Cerebellar cortex (tissue), 1 donor: ENCODE data around the gene STXBP6.

ENCODE experiments used
- DNase-seq: peaks from one replicate; pipeline ENCODE4 v3.0.0-alpha.2; 2015; ENCODE audit warnings: low spot score

The STXBP6 gene

DNA sequence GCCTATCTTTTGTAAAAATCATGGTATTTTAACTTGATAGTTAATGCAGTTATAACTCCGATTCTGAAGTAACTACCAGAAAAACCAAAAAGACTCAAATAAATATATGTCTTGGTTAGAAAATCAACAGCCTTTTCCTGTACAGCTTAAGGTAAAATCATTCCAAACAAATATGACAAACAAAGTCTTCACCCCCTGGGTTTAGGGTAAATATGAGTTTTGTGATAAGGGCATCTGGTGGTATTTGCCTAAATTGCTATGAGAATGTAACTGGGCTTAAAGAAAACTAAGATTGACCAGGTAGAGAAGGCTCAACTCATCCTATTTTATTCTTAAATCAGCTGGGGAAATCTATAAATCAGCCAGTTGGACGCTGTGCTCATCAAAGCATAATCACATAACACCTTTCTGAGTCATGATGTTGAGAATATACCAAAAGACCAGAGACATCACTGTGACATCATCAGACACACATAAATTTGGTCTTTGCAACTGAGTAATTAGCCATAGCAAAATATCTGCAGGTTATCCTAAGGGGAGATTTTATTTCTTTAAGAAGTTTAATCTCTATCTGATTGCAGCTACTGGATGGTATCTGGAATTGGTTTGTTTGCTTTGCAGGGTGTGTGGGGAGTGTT is 133.9 kb downstream of the STXBP6 start:
- no peak for DNase-seq

DNA sequence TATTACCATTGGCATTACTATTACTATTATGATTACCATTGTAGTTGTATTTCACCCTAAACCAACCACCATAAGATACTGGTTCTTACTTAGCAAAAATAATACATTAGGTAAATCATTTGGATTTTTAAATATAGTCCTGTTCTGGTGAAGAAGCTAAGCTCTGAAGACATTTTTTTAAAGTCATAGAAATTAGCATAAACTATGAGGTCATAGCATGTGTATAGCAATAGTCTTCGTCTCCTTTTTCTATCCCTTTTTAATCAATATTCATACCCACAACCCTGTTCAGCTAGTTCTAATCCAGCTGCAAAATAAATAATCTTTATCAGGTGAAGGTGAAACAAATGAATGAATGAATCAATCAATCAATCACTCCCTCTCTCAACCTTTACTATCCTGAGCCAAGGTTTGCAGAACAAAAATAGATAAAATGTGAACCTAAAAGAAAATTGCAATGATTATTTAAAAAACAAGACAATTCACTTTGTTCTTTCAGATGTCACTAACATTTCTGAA is 134.5 kb downstream of the STXBP6 start:
- DNase-seq = no peak

DNA sequence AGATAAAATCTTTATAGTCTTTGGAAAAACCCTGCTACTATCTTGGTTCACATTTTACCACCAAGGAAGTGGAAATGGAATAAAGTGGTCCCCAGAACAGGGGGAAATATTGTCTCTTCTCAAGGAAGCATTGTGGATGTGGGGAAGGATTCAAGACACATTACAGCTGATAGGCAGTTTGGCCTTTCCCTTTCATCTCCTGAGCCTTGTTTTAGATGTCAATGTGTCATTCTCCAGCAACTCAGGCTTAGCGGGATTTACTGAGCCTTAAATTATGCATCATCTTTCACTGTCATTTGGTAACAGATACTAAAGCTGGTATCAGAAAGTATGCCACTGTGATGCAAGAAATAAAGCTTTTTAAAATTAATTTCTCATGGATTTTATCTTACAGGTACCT is 136.2 kb downstream of the STXBP6 start:
- no peak for DNase-seq

DNA sequence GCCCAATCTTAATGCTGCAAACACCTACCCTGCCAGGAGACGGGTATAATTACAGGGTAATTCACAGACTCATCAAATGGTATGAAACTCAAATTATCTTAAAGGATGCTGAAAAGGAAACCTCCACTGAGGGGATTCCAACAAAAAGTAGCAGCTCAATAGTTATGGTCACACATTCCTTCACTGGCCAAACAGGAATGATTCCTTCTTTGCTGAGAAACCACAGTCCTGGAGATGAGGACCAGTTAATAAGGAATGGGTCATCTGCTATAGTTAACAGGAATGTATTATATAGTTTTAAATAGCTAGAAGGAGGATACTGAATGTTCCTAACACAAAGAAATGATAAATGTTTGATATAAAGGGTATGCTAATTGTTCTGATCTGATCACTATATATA is 136.9 kb downstream of the STXBP6 start:
- DNase-seq = no peak

DNA sequence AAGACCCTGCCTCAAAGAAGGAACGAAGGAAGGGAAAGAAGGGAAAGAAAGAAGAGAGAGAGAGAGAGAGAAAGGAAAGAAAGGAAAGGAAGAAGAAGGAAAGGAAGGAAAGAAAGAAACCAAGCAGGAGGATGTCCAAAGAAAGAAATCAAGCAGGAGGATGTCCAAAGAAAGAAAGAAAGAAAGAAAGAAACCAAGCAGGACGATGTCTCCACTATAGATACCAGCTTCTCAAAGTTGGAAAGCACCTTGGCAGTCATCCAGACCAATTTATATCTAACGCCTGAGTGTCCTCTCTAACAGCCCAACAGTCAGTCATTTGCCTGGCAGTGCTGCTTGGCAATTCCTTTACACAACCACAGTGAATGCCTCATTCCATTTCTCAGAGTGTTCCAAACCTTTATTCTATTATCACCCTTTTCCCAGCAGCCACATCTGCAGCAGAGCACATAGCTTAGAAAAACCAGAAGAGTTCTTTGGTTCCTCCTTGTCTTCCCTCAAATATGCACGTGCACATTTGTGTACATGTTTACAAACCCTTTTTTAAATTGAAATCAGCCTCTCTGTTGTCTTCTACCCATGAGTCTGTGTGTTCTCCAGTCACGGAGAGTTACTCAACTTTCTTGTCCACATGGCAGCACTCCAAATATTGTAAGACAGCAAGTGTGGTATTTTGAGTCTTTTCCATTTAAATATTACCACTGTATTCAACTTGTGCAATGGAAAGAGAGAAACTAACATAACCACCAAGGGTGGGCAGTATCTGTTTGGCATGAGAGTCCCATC is 138.4 kb downstream of the STXBP6 start:
- no peak for DNase-seq

DNA sequence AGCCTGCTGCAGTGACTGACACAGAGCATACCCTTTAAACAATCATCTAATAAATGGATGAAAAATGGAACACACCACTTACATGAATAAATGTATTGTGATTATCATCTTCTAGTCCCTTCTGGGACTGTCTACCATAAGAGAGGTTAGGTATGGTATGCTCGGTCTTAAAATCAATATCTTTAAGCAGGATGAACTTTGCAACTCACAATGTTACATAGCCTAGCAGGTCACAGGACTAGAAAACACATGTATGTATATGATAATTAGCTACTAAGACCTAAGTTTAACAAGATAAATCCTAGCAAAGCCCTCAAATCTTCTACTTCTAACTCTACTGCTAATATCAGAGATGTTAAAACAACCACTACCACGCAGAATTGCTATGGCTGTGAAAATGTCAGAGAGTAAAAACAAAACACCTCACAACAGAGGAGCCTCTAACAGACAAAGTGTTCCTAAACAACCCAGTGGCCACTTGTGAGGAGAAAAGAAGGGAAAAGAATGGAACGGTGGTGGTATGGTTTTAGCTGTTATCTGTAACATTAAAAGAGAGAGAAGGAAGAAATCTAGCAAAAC is 139.4 kb downstream of the STXBP6 start:
- DNase-seq = no peak

DNA sequence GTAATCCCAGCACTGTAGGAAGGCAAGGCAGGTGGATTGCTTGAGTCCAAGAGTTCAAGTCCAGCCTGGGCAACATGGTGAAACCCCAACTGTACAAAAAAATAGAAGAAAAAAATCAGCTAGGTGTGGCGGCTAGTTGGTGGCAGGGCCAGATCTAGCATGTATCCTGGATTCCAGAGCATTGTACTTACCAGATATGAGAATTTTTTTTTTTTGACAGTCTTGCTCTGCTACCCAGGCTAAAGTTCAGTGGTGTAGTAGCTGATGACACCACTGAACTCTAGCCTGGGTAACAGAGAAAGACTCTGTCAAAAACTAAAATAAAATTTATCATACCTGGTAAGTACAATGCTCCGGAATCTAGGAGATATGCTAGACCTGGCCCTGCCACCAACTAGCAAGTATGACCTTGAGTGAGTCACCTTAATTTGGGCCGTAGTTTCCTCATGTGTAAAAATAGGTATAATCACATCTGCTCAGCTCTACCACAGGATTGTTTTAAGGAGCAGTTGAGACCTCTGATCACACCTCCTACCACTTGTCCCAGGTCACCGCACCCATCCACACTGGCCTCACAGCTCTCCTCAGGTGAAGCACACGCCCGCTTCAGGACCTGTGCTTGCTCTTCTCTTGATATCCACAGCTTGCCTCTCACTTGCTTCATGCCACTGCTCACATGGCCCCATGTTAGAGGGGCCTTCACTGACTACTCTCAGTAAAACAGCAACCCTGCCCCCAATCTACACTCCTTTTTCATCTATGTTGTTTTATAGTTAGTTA is 140.2 kb downstream of the STXBP6 start:
- DNase-seq = no peak

DNA sequence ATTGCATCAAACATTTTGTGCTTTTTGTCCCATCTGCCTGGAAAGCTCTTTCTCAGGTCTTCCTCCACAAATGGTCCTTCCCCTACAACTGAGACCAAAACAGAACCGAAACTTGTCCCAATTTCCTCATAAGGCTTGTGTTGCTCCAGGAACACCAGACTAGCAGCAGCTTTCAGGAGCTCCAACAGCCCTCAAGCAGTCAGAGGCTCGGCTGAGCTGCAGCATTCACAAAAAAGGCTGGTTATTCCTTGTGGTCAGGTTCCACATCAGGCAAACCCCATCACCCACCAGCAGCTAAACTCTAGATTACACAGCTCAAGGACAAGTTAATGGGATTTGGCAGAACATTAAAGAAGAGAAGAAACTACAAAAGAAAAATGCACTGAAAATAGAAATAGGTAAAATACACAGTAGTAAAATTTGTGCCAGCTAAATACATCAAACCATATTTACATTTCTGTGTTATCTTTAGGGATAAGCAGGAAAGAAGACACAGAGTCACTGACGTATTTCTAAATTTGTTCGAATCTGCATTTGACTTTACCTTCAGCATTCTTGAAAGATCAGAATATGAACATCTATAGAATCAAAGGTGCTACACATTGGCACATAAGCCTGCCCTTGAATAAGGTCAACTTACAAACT is 141.2 kb downstream of the STXBP6 start:
- DNase-seq = no peak

DNA sequence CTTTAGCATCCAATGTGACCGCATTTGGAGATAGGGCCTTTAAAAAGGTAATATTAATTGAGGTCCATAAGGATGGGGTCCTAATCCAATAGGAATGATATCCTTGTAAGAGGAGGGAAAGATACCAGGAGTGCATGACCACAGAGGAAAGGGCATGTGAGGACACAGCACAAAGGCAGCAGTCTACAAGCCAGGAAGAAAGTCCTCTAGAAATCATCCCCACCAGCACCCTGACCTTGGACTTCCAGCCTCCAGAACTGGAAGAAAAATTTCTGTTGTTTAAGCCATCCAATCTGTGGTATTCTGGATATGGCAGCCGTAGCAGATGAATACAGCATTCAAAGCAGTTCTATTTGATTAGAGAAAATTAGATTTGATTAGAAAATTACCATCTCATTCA is 145.4 kb downstream of the STXBP6 start:
- no peak for DNase-seq

DNA sequence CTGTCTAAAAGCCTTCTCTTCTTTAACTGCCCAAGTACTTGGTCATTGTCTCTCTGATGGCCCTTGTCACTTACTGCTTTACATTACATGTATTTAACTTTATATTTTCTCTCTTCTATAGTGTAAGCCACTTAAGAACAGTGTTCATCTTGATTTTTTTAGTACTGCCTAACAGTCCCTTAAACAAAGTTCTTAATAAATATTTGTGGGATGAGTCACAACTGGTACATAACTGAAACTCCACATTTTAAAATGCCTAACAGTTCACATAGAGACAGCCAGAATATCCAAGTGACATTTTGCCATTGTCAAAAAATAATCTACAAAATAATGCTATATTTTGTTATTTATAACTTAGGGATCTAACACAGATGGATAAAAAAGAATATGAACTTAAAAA is 146.6 kb downstream of the STXBP6 start:
- no peak for DNase-seq

DNA sequence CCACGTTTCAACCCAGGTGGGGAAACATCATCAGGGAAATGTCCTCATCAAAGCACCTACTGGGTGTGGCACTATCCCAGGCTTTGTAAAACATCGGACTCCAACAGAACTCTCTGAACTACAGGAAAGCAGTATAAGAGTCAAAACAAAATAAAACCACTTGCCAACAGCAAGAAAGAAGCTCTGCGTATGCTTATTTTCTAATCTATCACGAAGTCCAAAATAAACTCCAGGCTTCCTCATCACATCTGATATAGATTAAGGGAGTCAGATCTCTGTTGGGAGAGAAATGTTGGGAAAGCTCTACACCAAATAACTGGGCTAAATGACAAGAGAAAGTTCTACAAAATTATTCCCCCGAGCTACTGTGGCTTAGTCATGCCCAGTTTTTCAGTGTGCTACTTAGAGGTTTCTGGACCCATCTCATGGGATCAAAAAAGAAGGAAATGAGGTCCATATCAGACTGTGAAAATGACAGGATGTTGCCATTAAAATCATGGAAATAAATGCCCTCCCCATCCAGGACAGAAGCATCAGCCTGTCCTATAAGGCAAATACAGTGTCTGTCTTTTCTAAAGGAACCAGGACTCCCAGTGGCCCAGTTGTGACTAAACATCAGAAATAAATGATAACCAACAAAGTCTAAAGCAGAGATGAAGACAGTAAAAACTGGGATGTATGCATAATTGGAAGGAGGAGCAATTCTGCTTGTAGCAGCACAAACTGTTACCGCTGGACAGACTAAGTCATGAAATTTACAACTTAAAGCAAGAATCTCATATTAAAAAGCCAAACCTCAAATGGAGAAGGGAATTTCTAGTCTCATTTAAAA is 149.5 kb downstream of the STXBP6 start:
- DNase-seq = no peak

DNA sequence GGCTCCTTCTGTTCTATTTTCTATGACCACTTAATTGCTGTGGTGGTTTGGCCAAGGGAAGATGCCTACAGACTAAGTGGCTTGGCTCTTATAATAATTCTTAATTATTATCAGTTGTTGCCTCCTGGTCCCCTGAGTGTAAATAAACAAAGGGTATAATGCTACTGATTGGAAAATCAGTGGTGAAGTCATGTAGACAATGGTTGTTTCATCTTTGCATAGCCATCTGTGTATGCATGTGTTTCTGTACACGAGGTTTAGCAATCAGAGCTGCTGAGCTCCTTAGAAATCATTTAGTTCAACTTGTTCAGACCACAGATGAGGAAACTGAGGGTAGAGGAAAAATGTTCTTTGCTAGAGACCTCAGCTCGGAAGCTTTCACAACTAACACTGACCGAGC is 152.2 kb downstream of the STXBP6 start:
- no peak for DNase-seq

DNA sequence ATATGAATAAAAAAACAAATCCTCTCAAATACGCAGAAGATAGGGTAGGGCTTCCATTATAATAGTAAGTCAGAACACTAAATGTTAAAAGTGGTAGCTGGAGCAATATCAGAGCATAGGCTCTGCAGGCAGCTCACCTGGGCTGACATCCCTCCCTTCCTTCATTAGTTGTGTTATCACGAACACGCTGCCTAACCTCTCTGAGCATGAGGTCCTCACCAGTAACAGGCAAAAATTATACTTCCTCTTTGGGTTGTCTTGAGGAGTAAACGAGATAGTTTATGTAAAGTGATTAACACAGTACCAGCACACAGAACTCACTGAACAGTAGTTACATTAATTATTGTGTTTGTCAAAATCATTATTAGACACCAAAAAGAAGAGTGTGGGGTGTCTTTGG is 154.3 kb downstream of the STXBP6 start:
- no peak for DNase-seq

DNA sequence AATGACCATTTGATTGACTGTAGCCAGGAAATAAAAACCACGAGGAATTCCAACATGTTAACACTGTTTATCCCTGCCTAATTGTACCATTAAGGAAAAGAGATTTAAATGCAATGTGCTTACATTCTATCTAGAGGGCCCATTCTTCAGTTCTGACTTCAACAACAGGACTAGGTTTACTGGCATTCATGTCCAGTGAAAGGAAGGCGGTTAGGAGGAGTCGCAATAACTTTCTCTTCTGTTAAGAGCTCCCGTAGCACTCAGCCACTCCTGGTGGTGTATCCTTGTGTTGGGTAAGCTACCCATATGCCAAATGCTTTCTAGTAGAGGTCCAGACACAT is 154.7 kb downstream of the STXBP6 start:
- DNase-seq = no peak

DNA sequence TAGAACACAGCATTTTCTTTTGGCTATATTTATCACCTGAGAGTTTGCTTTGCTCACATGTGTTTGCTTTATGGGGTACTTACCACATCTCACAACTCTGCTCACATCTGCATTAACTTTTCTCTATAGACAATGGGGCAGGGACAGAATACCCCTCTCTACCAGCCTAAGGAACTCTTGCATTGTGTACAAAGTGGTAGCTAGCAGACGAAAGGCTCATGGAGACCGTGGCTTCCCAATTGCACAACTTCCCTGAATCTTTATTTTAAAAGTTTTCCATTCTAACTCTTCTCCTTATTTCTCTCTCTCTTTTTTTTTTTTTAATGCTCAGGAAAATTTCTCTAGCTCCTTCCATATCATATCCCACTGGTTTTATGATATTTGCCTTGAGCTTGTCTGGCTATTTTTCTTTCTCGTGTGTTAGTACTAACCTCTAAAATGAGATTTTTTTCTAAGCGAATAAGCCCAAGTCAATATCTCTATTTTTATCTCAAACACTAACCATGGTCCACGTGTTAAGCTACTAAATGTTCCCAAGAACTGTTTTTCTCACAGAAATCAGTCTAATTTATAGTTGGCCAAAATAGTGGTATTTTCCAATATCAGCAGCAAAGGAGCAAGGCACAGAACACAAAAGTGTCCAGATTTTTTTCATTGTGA is 155.2 kb downstream of the STXBP6 start:
- no peak for DNase-seq

DNA sequence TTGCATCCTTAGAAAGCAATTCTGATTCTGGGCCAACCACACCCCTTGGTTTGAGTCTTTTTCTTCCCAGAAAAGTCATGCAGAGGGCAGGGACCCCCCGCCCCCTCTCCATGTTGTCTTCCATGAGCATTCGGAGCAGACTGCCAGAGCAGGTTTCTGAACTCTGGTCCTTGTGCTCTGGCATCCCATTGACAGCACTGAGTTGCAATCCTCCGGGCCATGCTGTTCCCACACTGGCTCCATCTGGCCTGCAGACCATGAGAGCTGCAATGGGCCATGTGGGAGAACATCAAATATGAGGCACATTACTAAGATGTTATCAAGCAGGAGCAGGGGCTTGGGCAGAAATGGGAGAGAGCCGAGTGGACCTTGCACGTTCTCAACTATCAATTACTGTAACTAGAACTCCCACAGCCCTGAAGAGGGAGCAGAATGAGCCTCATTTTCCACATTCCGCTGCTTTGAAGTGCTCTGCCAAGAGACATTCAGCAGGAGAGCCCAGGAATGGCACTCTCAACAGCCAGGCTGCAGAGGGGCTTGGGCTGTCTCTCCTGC is 157.4 kb downstream of the STXBP6 start:
- DNase-seq = no peak

DNA sequence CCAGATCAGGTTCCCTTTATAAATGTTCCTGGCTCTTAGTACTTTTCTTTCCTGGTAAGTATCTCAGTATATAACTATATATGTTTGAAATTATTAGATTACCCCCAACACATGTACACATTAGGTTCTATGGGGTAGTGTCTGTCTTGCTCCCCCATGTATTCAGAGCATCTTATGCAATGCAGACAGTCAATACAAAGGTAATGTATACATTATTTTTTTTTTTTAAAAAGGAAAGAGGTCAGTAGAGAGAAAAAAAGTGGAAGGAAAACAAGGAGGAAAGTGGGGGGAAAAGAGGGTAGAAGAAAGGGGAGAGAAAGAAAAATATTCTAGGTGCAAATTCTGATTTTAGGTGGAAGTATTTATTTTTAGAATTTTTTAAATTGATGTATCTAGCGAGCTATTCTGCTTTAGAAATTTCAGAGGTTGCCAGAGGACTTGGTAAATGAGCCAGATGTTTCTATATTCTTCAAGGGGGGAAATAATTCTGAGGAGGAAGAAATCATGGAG is 157.9 kb downstream of the STXBP6 start:
- no peak for DNase-seq

DNA sequence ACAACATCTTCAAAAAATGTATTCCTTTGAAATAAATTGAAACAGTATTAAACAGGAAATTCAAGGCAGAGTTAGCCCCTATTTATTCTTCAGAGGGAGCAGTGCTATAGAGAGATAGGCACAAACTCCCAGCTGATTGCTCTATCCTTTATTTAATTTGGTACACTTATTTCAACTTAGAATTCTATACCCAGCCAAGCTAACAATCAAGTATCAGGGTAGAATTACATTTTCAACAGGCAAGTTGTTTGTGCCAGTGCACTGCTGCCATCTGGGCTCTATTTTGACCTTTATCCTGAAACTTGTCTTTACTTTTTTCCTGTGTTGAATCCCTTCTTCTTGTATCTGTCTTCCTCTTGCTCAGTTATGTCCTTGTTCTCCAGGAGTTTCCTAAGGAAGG is 159.2 kb downstream of the STXBP6 start:
- DNase-seq = no peak

DNA sequence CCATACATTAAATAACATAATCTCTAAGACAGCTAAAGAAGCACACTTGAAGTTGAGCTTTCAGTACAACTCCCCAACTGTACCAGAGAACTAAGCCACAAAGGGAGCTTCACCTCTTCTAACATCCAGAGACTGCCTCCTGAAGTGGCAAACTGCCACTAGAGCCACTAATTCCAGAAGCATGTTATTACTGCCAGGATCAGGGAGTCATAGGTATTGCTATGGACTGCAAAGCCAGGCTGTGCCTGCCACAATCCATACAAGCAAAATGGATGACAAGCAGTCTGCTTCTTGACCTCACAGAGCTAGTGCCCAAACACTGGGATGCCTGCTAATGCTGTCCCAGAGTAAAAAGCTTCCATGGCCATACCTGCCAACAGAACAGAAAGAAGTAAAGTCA is 160.1 kb downstream of the STXBP6 start:
- no peak for DNase-seq

DNA sequence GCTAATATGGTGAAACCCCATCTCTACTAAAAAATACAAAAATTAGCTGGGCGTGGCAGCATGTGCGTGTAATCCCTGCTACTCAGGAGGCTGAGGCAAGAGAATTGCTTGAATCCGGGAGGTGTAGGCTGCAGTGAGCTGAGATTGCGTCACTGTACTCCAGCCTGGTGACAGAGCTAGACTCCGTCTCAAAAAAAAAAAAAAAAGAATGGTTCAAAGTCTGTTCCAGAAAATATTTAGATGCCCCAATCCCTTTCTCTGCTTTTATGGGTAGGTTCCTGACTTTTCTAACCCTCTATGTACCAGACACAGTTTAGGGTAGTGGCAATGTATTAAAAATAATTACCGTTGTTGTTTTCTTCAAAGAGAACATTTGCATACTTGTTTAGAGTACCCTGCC is 161.4 kb downstream of the STXBP6 start:
- DNase-seq = no peak
